HG02759 (cell line): Measurements from ENCODE around the gene CDH15.
"Not testable (repeated sequence)": the region's sequence is repeated elsewhere in the genome, so short reads cannot be mapped to it uniquely, and the experiment has no call there.

Experiments used
- ATAC-seq: cut with Tn5 transposase; IDR thresholded peaks from one replicate; pipeline ENCODE4 v1.9.1; 2021; ENCODE audit warnings: mild to moderate bottlenecking, moderate library complexity; ENCODE audit not compliant: unreplicated experiment

The CDH15 gene

DNA sequence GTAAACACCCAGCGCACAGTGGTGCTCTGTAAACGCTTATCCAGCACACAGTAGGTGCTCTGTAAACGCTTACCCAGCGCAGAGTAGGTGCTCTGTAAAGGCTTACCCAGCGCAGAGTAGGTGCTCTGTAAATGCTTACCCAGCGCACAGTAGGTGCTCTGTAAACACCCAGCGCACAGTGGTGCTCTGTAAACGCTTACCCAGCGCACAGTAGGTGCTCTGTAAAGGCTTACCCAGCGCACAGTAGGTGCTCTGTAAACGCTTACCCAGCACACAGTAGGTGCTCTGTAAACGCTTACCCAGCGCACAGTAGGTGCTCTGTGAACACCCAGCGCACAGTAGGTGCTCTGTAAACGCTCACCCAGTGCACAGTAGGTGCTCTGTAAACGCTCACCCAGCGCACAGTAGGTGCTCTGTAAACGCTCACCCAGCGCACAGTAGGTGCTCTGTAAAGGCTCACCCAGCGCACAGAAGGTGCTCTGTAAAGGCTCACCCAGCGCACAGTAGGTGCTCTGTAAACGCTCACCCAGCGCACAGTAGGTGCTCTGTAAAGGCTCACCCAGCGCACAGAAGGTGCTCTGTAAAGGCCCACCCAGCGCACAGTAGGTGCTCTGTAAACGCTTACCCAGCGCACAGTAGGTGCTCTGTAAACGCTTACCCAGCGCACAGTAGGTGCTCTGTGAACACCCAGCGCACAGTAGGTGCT is 14.5 kb downstream of the CDH15 start:
- not testable (repeated sequence) for ATAC-seq

- not testable (repeated sequence) for ATAC-seq
These were observed 15.1 kb downstream of the CDH15 start for GRCh38 chr16:89186593-89187031.

DNA sequence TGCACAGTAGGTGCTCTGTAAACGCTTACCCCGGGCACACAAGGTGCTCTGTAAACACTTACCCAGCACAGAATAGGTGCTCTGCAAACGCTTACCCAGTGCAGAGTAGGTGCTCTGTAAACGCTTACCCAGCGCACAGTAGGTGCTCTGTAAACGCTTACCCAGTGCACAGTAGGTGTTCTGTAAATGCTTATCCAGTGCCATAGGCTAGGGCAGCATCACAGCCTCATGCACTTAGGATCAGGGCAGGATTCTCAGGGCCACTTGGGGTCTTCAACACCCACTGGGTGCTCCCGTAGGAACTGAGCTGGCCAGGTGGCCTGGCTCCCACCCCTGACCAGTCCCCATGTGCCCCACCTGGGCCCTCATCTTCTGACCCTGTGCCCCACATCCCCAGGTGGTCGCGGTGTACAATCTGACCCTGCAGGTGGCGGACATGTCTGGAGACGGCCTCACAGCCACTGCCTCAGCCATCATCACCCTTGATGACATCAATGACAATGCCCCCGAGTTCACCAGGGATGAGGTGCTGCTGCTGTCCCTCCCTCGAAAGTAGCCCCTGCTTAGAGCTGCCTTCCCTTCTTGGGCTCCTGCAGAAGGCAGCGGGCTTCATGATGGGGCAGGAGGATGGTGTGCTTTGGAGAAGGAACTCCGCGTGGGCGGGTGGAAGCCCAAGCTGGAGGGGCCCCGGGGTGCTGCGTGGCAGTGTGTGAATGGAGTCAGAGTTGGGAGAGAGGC is 15.7 kb downstream of the CDH15 start:
- no peak for ATAC-seq

DNA sequence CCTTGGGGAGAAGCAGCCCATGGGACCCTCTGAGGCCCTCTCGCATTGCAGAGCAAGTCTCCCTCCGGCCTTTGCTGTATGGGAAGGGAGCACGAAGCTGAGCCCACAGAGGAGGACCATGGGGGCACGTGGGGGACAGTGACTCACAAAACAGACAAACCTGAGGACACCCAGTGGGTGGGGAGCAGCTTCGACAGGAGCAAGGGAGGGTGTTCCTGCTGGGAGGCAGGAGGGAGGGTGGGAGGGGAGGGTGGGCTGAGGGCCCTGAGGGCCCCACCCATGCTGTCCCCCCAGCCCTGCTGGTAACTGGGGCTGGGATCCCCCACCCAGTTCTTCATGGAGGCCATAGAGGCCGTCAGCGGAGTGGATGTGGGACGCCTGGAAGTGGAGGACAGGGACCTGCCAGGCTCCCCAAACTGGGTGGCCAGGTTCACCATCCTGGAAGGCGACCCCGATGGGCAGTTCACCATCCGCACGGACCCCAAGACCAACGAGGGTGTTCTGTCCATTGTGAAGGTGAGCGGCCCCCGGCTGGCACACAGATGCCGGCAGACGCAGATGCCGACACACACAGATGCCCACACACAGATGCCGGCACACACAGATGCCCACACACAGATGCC is 16.3 kb downstream of the CDH15 start:
- no peak for ATAC-seq

DNA sequence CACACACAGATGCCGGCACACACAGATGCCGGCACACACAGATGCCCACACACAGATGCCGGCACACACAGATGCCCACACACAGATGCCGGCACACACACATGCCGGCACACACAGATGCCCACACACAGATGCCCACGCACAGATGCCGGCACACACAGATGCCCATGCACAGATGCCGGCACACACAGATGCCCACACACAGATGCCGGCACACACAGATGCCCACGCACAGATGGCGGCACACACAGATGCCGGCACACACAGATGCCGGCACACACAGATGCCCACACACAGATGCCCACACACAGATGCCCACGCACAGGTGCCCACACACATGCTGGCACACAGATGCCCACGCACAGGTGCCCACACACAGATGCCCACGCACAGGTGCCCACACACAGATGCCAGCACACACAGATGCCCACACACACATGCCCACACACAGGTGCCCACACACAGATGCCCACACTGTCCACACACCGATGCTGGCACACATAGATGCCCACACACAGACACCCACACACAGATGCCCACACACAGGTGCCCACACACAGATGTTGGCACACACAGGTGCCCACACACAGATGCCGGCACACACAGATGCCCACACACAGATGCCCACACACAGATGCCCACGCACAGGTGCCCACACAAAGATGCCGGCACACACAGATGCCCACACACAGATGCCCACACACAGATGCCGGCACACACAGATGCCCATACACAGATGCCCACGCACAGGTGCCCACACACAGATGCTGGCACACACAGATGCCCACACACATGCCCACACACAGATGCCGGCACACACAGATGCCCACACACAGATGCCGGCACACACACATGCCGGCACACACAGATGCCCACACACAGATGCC is 17.2 kb downstream of the CDH15 start:
- ATAC-seq = not testable (repeated sequence)

DNA sequence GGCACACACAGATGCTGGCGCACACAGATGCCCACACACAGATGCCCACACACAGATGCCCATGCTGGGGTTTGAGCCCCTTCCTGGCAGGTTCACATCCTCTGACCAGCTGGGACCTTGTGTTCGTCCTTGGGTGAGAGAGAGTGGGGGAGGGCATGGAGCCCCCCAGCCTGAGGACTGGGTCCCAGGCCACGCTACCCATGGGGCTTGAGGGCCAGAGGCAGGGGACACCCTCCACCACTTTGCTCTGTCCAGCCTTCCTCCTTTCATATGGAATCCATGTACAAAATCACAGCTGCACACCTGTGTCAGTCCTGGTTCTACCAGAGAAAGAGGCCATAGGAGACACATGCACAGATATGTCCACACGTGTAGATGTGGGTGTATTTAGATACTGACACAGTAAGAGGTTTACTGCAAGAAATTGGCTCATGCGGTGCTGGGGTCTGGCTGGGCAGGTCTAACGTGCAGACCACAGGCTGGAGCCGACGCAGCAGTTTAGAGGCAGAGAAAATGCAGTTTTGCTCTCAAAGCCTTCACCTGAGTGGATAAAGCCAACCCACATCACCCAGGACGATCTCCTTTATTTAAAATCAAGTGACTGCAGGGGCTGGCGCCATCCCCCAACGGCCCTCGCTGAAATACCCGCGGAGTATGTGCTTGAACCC is 17.9 kb downstream of the CDH15 start:
- ATAC-seq = no peak

- ATAC-seq = no peak
These were observed 18.8 kb downstream of the CDH15 start for GRCh38 chr16:89190150-89190958.

DNA sequence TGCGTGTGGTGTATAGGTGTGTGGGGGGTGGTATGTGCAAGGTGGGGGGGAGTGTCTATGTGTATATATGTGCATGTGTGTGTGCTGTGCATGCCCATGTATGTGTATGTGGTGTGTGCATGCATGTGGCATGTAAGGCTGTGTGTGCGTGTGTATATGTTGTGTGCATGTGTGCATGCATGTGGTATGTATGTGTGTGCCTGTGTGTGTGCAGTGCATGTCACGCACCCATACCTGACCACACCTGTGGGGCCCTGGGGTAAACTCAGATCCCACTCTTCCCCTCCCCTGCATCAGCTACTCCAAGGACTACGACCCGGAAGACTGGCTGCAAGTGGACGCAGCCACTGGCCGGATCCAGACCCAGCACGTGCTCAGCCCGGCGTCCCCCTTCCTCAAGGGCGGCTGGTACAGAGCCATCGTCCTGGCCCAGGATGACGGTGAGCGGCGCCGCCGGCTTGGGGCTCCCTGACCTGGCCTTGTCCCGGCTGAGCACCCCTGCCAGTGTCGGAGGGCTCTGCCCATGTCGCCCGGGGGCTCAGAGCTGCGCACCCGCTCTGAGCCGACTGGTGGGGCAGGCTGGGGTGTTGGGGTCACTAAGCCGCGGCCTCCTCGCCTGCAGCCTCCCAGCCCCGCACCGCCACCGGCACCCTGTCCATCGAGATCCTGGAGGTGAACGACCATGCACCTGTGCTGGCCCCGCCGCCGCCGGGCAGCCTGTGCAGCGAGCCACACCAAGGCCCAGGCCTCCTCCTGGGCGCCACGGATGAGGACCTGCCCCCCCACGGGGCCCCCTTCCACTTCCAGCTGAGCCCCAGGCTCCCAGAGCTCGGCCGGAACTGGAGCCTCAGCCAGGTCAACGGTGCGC is 19.7 kb downstream of the CDH15 start:
- no peak for ATAC-seq

GRCh38 chr16:89191901-89192185 is 20.3 kb downstream of the CDH15 start:
- ATAC-seq = no peak

DNA sequence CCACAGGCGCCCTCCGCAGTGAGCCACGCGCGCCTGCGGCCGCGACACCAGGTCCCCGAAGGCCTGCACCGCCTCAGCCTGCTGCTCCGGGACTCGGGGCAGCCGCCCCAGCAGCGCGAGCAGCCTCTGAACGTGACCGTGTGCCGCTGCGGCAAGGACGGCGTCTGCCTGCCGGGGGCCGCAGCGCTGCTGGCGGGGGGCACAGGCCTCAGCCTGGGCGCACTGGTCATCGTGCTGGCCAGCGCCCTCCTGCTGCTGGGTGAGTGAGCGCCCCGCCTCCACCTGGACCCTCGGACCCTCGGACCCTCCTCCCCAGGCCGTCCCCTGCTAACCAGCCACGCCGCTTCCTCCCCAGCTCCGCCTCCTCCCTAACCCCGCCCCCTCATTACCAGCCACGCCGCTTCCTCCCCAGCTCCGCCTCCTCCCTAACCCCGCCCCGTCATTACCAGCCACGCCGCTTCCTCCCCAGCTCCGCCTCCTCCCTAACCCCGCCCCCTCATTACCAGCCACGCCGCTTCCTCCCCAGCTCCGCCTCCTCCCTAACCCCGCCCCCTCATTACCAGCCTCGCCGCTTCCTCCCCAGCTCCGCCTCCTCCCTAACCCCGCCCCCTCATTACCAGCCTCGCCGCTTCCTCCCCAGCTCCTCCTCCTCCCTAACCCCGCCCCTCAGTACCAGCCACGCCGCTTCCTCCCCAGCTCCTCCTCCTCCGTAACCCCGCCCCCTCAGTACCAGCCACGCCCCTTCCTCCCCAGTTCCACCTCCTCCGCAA is 20.8 kb downstream of the CDH15 start:
- not testable (repeated sequence) for ATAC-seq

DNA sequence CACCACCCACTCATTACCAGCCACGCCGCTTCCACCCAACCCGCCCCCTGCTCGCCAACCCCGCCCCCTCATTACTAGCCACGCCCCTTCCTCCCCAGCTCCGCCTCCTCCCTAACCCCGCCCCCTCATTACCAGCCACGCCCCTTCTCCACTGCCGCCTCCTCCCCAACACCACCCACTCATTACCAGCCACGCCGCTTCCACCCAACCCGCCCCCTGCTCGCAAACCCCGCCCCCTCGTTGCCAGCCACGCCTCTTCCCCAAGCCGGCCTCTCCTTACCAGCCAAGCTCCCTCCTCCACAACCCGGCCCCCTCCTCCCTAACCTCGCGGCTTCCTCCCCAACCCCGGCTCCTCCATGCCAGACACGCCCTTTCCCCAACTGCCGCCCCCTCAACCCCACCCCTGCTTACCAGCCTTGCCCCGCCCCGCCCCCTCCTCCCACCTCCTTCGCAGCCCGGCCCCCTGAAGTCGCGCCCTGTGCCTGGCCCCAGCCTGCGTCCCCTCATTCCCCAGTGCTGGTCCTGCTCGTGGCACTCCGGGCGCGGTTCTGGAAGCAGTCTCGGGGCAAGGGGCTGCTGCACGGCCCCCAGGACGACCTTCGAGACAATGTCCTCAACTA is 21.5 kb downstream of the CDH15 start:
- no peak for ATAC-seq

DNA sequence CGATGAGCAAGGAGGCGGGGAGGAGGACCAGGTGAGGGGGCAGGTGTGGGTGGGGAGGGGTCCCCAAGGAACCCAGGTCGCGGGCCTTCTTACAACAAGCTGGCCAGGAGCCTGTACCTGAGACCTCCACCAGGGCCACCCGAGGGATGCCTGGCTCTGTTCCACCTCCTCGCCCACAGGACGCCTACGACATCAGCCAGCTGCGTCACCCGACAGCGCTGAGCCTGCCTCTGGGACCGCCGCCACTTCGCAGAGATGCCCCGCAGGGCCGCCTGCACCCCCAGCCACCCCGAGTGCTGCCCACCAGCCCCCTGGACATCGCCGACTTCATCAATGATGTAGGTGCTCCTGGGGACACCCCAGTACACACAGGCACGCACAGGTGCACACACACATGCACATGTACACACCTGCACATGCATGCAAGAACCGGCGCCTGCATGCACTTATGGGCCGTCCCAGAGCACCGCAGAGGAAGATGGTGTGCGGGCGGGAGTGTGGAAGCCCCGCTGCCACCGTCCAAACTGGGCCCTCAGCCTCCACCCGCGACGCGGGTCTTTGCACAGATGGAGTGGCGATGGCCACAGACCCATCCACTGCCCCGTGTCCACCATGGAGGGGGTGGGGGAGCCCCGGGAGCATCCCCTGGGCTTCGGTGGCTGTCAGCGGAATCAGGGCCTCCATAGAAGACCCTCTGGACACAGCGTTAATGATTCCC is 22.2 kb downstream of the CDH15 start:
- no peak for ATAC-seq

DNA sequence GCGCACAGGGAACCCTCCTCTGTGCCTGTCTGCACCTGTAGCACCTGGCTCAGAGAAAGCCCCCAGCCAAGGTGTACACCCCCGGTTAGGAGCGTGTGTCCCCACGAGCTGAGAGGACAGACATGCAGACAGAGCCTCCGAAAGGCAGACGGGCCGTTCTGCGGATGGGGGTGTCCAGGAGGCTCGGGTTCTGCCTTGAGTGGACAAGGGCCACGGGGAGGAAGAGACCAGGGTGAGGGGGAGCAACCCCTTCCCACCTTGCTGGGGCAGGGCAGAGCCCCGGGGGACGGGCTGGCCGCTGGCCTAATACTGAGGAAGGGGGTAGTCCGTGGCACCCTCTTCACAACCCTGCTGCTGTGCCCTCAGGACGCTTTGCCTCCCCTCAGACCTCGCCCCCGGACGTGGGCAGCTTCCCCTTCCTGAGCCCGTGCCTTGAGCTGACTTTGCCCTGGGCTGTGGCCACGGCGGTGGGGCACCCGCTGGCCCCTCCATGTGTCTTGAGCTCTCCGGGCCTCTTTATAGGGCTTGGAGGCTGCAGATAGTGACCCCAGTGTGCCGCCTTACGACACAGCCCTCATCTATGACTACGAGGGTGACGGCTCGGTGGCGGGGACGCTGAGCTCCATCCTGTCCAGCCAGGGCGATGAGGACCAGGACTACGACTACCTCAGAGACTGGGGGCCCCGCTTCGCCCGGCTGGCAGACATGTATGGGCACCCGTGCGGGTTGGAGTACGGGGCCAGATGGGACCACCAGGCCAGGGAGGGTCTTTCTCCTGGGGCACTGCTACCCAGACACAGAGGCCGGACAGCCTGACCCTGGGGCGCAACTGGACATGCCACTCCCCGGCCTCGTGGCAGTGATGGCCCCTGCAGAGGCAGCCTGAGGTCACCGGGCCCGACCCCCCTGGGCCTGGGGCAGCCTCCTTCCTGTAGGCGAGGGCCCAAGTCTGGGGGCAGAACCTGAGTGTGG is 23.1 kb downstream of the CDH15 start:
- ATAC-seq = no peak

GRCh38 chr16:89195521-89196171 is 24.1 kb downstream of the CDH15 start:
- ATAC-seq = no peak

GRCh38 chr16:89197033-89197632 is 25.6 kb downstream of the CDH15 start:
- no peak for ATAC-seq
